GM15510 (cell line): ENCODE data around the gene ERBB2.

Experiments used
- POLR2A ChIP-seq: IDR thresholded peaks from 3 replicates; pipeline ENCODE4 v1.6.1; 2011; ENCODE audit warnings: borderline replicate concordance; ENCODE audit not compliant: insufficient read length; ENCODE audit errors: extremely low read depth

Gene ERBB2

GRCh38 chr17:39662551-39663339, 37.1 kb upstream of the ERBB2 start:
- TF ChIP-seq POLR2A = no peak

- TF ChIP-seq POLR2A = no peak
Measured at GRCh38 chr17:39663340-39663687, 36.5 kb upstream of the ERBB2 start.

DNA sequence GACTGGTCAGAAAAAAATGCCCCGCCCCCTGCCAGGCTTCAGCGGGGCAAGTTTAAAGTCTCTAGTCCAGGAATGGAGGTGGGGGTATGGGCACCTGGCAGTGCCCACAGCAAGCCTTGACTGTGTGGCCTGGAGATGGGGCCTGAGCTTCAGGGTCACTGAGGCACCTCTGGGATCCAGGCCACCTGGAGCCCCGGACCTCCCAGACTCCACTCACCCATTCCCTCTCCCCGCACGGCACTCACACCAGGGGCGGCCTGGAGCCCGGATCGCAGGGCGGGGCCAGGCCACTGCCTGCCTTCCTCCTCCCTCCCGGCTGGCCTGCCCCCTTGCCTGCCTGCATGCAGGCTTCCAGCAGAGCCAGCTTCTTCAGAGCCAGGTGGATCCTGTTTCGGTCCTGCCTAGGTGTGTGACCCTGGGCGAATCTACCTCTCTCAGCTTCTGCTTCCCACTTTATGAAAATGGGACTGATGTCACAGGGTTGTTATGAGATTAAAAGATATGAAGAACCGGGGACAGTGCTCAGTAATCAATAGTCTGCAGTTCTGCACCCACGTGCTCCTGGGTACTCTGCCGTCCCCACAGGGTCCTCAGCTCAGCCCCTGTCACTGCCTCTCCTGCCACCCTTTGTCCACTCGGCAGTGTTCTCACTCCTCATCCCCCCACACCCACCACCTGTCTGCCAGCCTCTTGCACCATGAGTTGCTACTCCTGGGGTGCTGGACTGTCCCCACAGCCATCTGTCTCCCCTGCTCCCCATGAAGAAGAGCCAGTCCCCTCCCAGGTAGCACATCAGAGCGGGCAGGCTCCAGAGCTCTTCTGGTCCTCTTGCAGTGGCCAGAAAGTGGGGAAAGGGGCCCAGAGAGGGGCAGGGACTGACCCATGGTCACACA, 35.9 kb upstream of the ERBB2 start:
- TF ChIP-seq POLR2A = no peak

GRCh38 chr17:39664581-39665561, 35.0 kb upstream of the ERBB2 start, which contains the start of gene TCAP:
Gene TCAP, plus strand, starts transcription at chr17:39665349. Its CDS starts 11 bp downstream, at chr17:39665360.
- no peak for TF ChIP-seq POLR2A

GRCh38 chr17:39665642-39666224, 34.1 kb upstream of the ERBB2 start:
- TF ChIP-seq POLR2A = no peak

GRCh38 chr17:39666231-39666600, 33.6 kb upstream of the ERBB2 start:
- no peak for TF ChIP-seq POLR2A

- TF ChIP-seq POLR2A = no peak
Measured at GRCh38 chr17:39666601-39667261, 33.1 kb upstream of the ERBB2 start.

- TF ChIP-seq POLR2A = no peak
Measured at GRCh38 chr17:39667262-39667944, 32.5 kb upstream of the ERBB2 start.

GRCh38 chr17:39667945-39668924, 31.6 kb upstream of the ERBB2 start, which contains the start of gene PNMT:
Gene PNMT, plus strand, starts transcription at chr17:39668453. Its CDS starts 23 bp downstream, at chr17:39668476.
- TF ChIP-seq POLR2A = no peak

GRCh38 chr17:39669897-39670735, 29.7 kb upstream of the ERBB2 start:
- no peak for TF ChIP-seq POLR2A

DNA sequence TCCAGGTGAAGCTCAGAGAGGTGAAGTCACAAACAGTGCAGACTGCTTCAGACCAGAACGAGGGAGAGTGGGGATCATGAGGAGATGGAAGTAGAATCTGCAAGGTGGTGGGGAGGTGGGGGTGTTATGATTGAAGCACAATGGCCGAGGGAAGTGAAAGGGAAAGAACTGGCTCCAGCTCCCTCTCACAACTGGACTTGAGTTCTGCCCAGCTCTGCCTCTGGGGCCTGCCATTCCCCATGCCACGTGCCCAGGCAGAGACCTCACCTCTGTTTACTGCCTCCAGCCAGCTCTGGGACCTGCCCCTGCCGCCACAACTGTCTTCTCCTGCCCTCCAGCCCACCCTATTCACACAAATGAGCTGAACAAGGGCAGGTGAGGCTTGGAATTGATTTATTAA, 29.1 kb upstream of the ERBB2 start:
- TF ChIP-seq POLR2A = no peak
